Measurements from ENCODE around the gene TOMM22.

DNA sequence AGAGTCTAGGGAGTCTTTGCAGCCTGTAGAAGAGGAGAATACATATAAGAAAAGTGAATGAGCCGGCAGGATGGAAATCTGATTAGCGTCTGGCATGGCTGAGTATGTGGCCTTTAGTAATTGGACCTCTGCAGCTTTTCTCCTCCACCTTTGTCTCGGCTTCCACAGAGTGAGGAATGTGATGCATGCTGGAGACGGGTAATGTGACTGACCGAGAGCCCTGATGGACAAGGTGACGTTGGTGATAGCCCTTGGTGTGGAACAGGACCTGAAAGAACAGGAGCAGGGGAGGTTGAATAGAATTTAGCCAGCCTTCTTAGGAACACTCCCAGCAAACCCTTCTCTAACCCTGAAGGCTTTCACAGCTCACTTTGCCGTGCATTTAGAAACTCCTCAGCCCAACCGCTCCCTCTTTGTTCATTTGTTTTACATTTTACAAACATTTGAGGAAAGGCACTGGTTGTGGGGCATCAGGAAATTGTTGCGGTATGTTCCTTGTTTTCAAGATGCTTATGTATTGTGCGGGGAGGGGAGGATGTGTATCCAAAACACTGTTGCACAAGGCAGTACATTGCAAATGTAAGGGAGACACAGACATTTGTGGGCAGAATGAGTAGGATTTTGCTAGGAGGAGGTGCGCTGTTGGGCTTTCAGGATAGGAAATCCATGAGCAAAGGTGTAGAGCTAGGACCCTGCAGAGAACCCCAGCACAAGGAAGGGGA is 30.9 kb downstream of the TOMM22 start:
- TF ChIP-seq POLR2AphosphoS5 (IDR thresholded peaks at IDR 0.05; ENCODE audit: low read depth) (no peak), EZH2 (IDR thresholded peaks at IDR 0.05; ENCODE audit: low read depth, unreplicated experiment) (no peak), JUNB (IDR thresholded peaks at IDR 0.05; ENCODE audit: unreplicated experiment) (no peak), EZH2phosphoT487 (IDR thresholded peaks at IDR 0.05; ENCODE audit: unreplicated experiment) (no peak), NANOG (IDR thresholded peaks at IDR 0.05; ENCODE audit: borderline replicate concordance) (no peak), CREB1 (CRISPR knock-in tag; IDR thresholded peaks at IDR 0.05; ENCODE audit: low read depth) (no peak), ZNF331 (CRISPR knock-in tag; IDR thresholded peaks at IDR 0.05; ENCODE audit: low read depth) (no peak), ZNF114 (CRISPR knock-in tag; IDR thresholded peaks at IDR 0.05) (no peak), STAT1 (IDR thresholded peaks at IDR 0.05; ENCODE audit: unreplicated experiment) (no peak)
- TF ChIP-seq, protein P1, sequence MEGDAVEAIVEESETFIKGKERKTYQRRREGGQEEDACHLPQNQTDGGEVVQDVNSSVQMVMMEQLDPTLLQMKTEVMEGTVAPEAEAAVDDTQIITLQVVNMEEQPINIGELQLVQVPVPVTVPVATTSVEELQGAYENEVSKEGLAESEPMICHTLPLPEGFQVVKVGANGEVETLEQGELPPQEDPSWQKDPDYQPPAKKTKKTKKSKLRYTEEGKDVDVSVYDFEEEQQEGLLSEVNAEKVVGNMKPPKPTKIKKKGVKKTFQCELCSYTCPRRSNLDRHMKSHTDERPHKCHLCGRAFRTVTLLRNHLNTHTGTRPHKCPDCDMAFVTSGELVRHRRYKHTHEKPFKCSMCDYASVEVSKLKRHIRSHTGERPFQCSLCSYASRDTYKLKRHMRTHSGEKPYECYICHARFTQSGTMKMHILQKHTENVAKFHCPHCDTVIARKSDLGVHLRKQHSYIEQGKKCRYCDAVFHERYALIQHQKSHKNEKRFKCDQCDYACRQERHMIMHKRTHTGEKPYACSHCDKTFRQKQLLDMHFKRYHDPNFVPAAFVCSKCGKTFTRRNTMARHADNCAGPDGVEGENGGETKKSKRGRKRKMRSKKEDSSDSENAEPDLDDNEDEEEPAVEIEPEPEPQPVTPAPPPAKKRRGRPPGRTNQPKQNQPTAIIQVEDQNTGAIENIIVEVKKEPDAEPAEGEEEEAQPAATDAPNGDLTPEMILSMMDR (conservative IDR thresholded peaks at IDR 0.05; ENCODE audit: low read depth in 2 of 2), result no peak
- TF ChIP-seq, protein P2, sequence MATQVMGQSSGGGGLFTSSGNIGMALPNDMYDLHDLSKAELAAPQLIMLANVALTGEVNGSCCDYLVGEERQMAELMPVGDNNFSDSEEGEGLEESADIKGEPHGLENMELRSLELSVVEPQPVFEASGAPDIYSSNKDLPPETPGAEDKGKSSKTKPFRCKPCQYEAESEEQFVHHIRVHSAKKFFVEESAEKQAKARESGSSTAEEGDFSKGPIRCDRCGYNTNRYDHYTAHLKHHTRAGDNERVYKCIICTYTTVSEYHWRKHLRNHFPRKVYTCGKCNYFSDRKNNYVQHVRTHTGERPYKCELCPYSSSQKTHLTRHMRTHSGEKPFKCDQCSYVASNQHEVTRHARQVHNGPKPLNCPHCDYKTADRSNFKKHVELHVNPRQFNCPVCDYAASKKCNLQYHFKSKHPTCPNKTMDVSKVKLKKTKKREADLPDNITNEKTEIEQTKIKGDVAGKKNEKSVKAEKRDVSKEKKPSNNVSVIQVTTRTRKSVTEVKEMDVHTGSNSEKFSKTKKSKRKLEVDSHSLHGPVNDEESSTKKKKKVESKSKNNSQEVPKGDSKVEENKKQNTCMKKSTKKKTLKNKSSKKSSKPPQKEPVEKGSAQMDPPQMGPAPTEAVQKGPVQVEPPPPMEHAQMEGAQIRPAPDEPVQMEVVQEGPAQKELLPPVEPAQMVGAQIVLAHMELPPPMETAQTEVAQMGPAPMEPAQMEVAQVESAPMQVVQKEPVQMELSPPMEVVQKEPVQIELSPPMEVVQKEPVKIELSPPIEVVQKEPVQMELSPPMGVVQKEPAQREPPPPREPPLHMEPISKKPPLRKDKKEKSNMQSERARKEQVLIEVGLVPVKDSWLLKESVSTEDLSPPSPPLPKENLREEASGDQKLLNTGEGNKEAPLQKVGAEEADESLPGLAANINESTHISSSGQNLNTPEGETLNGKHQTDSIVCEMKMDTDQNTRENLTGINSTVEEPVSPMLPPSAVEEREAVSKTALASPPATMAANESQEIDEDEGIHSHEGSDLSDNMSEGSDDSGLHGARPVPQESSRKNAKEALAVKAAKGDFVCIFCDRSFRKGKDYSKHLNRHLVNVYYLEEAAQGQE (IDR thresholded peaks at IDR 0.05; ENCODE audit: unreplicated experiment), result no peak
- TF ChIP-seq, protein P3, sequence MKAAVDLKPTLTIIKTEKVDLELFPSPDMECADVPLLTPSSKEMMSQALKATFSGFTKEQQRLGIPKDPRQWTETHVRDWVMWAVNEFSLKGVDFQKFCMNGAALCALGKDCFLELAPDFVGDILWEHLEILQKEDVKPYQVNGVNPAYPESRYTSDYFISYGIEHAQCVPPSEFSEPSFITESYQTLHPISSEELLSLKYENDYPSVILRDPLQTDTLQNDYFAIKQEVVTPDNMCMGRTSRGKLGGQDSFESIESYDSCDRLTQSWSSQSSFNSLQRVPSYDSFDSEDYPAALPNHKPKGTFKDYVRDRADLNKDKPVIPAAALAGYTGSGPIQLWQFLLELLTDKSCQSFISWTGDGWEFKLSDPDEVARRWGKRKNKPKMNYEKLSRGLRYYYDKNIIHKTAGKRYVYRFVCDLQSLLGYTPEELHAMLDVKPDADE (IDR thresholded peaks at IDR 0.05), result no peak

All from GM23338 (cell line).